ENCODE measurements around the gene AHCYL1.
"Not testable (repeated sequence)": the region's sequence is repeated elsewhere in the genome, so short reads cannot be mapped to it uniquely, and the experiment has no call there.

AHCYL1 gene

GRCh38 chr1:109984456-109985246 is at the start of gene AHCYL1:
Gene AHCYL1 (plus strand): TSS chr1:109984765. CDS start chr1:109985053, 288 bp downstream.
- peak; percentile 98 to 99 (median 99) for DNase-seq (ENCODE audit: low read depth in 3 of 3)

GRCh38 chr1:109935451-109935900 is 49.1 kb upstream of the AHCYL1 start:
- DNase-seq (ENCODE audit: low read depth in 3 of 3) = no peak

- DNase-seq (ENCODE audit: low read depth in 3 of 3) = no peak
Measured at GRCh38 chr1:109937738-109938137, 46.8 kb upstream of the AHCYL1 start.

- no peak for DNase-seq (ENCODE audit: low read depth in 3 of 3)
Measured at GRCh38 chr1:109938556-109938955, 46.0 kb upstream of the AHCYL1 start.

GRCh38 chr1:109942434-109942833 is 42.1 kb upstream of the AHCYL1 start:
- no peak for DNase-seq (ENCODE audit: low read depth in 3 of 3)

- DNase-seq (ENCODE audit: low read depth in 3 of 3) = no peak
Measured at GRCh38 chr1:109944541-109944940, 40.0 kb upstream of the AHCYL1 start.

- DNase-seq (ENCODE audit: low read depth in 3 of 3) = no peak
Measured at GRCh38 chr1:109946511-109946910, 38.1 kb upstream of the AHCYL1 start.

GRCh38 chr1:109947582-109948284 is 36.8 kb upstream of the AHCYL1 start:
- no peak for DNase-seq (ENCODE audit: low read depth in 3 of 3)

- no peak for DNase-seq (ENCODE audit: low read depth in 3 of 3)
Measured at GRCh38 chr1:109948285-109948630, 36.3 kb upstream of the AHCYL1 start.

GRCh38 chr1:109950038-109950437 is 34.5 kb upstream of the AHCYL1 start:
- no peak for DNase-seq (ENCODE audit: low read depth in 3 of 3)

GRCh38 chr1:109950509-109950908 is 34.1 kb upstream of the AHCYL1 start:
- no peak for DNase-seq (ENCODE audit: low read depth in 3 of 3)

GRCh38 chr1:109951501-109951900 is 33.1 kb upstream of the AHCYL1 start:
- DNase-seq (ENCODE audit: low read depth in 3 of 3) = not testable (repeated sequence)

GRCh38 chr1:109954041-109954512 is 30.5 kb upstream of the AHCYL1 start:
- no peak for DNase-seq (ENCODE audit: low read depth in 3 of 3)

GRCh38 chr1:109959632-109959973 is 25.0 kb upstream of the AHCYL1 start:
- DNase-seq (ENCODE audit: low read depth in 3 of 3) = no peak

- no peak for DNase-seq (ENCODE audit: low read depth in 3 of 3)
Measured at GRCh38 chr1:109959974-109960744, 24.4 kb upstream of the AHCYL1 start.

GRCh38 chr1:109960745-109961094 is 23.8 kb upstream of the AHCYL1 start:
- no peak for DNase-seq (ENCODE audit: low read depth in 3 of 3)

GRCh38 chr1:109963864-109964263 is 20.7 kb upstream of the AHCYL1 start:
- no peak for DNase-seq (ENCODE audit: low read depth in 3 of 3)

GRCh38 chr1:109969146-109969829 is 15.3 kb upstream of the AHCYL1 start:
- no peak for DNase-seq (ENCODE audit: low read depth in 3 of 3)

- no peak for DNase-seq (ENCODE audit: low read depth in 3 of 3)
Measured at GRCh38 chr1:109969907-109970306, 14.7 kb upstream of the AHCYL1 start.

GRCh38 chr1:109971559-109971958 is 13.0 kb upstream of the AHCYL1 start:
- DNase-seq (ENCODE audit: low read depth in 3 of 3) = no peak

GRCh38 chr1:109974191-109974590 is 10.4 kb upstream of the AHCYL1 start:
- no peak for DNase-seq (ENCODE audit: low read depth in 3 of 3)

GRCh38 chr1:109975718-109976117 is 8.8 kb upstream of the AHCYL1 start:
- no peak for DNase-seq (ENCODE audit: low read depth in 3 of 3)

All from stimulated activated CD4-positive, alpha-beta T cell treated with anti-CD3 and anti-CD28 coated beads, TNF-alpha, amount 100 ng/mL, for 48 hours (primary cell).